GM18511 (cell line): ENCODE measurements around the gene ARMCX4.
"Not testable (repeated sequence)": the region's sequence is repeated elsewhere in the genome, so short reads cannot be mapped to it uniquely, and the experiment has no call there.

Experiments
- ATAC-seq: cut with Tn5 transposase; IDR thresholded peaks from one replicate; pipeline ENCODE4 v1.9.1; 2021; ENCODE audit warnings: mild to moderate bottlenecking, moderate library complexity; ENCODE audit not compliant: unreplicated experiment

ARMCX4 gene

DNA sequence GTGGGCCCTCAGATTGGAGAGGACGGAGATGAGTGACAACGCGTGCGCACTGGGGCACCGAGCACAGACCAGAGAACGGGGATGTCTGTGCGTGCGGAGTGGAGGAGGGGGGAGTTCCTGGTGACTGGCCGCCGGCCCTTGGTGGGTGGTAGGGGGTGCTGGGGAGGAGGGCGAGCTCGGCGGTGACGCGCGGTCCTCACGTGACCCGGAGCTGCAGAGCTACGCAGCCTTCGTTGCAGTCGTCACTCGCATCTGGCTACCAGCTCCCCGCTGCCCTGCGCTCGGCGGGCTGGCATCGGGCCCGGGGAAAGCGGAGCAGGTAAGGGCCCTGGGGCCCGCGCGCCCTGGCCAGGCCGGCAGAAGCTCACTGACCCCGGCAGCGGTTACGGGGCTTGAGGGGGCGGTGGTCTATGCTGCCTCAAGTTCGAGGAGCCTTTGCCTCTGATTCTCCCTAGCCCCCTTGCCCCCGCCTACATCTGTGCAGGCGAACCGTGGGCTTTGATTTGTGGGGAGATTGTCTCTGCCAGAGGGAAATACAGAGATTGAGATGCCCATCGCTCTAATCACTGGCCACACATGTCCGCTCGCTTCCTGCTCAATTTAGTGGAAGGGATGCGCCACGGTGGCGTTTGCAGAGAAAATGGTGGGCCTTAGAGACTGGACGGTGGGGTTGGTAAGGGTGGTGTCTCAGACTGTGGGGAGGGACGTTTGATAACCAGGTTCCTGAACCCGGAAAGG is at the start of gene ARMCX4:
TSS of gene ARMCX4 (plus strand) at position 245 of the 738 bp plus-strand sequence. CDS start 3,134 bp downstream, outside the sequence.
- peak; percentile 55 for ATAC-seq

DNA sequence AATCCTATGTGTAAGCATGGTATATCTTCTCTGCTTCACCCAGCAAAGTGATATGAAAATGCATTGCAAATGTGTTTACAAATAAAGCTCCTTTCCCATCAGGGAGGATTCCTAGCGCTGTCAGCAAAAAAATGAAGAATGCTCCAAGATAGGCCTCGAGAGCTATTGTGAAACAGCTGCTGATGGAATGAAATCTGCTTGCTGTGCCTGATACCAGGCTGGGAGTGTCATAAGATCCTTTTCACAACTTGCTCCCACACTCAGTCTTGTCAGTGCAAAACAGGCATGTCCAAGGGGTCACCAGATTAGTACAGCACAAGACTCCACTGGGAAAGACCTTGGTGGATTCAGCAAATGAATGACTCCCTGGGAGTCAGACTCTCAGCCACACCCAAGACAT is 43.2 kb upstream of the ARMCX4 start:
- ATAC-seq = no peak

DNA sequence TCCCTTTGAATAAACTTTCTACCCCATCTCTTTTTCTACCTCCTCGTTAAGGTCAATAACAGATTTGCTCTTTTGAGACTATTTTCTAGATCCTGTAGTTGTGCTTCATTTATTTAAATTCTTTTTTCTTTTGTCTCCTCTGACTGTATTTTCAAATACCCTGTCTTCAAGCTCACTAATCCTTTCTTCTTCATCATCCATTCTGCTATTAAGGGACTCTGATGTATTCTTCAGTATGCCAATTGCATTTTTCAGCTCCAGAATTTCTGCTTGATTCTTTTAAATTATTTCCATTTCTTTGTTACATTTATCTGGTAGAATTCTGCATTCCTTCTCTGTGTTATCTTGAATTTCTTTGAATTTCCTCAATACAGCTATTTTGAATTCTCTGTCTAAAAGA is 36.0 kb upstream of the ARMCX4 start:
- ATAC-seq = no peak

DNA sequence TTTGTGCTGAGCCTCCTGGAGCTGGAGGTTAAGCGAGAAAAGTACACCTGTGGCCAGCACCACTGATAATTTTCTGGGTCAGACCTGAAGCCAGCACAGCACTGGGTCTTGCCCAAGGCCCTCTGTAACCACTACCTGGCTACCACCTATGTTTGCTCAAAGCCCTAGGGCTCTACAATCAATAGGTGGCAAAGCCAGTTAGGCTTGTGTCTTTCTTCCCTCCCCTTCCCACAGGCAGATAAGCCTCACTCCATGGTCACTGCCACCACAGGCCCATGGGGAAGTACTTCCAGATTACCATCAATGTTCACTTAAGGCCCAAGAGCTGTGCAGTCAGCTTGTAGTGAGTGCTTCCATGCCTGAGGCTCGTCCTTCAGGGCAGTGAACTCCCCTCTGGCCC is 35.2 kb upstream of the ARMCX4 start:
- ATAC-seq = no peak

GRCh38 chrX:101450961-101451360 is 34.3 kb upstream of the ARMCX4 start:
- no peak for ATAC-seq

GRCh38 chrX:101452056-101452455 is 33.2 kb upstream of the ARMCX4 start:
- no peak for ATAC-seq

DNA sequence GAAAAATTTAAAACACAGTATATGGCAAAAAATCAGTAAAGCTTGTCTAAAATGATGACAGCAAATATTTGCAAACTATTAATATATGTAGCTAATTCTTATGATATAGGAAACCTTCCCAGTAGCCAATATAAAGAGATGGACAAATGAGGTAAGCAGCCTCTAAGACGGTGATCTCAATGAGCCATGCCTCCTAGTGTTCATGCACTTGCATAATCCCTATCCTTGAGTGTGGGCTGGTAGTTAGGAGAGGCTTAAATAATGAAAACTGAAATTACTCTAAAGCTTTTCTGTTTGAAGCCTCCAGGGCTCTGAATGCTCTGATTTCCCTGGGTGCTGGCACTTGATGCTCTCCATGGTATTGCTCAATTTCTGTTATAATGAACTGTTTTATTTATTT is 24.6 kb upstream of the ARMCX4 start:
- ATAC-seq = no peak

- peak; percentile 69 for ATAC-seq
Measured at GRCh38 chrX:101462892-101463291, 22.4 kb upstream of the ARMCX4 start.

GRCh38 chrX:101478366-101478765 is 6.9 kb upstream of the ARMCX4 start:
- ATAC-seq = no peak

DNA sequence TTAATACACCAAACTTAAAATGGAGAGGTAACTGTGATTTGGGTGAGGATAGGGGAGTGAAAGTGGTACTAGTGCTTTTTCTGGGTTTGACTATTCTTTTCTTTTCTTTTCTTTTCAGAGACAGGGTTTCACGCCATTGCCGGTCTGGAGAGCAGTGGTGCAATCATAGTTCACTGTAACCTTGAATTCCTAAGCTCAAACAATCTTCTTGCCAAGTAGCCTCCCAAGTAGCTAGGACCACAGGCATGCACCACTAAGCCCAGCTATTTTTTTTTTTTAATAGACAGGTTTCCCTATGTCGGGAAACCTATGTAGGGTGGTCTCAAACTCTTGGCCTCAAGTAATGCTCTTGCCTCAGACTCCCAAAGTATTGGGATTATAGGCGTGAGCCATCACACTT is 3.0 kb upstream of the ARMCX4 start:
- ATAC-seq = no peak

DNA sequence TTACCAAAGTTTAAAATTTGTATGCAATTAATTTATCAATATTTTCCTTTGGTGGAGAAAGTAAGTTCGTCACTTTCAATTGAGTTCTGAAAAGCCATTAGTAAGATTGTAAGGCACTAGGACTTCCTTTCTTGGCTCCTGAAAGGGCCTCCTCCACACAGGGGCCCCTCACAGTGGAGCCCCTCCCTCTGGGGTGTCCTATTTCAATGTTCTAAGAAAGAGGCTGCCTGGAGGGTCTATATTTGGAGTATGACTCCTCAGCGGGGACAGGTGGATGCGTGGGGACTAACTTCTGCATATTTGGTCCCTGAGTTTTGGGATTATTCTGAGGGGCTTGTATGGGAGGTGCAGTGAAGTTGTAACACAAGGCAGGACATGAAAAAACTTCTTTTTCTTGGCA is 1.6 kb upstream of the ARMCX4 start:
- ATAC-seq = no peak

DNA sequence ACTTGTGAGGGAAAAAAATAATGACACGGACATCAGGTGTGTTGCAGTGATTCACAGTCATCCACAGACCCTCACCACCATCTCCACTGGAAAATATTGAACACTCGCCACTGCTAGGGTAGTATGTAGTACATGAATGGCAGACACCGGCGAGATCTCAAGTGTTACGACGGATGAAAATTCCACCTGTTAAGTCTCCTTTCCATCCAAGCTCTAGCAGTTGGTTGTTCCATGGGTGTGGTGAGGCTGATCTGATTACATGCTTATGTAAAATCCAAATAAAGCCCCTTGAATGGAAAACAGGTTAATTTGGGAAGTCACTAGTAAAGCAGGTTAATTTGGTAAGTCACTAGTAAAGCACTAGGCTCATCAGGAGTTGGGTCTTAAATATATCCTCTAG is 1.1 kb upstream of the ARMCX4 start:
- ATAC-seq = no peak

- no peak for ATAC-seq
Measured at GRCh38 chrX:101488796-101489195, 3.5 kb downstream of the ARMCX4 start.

DNA sequence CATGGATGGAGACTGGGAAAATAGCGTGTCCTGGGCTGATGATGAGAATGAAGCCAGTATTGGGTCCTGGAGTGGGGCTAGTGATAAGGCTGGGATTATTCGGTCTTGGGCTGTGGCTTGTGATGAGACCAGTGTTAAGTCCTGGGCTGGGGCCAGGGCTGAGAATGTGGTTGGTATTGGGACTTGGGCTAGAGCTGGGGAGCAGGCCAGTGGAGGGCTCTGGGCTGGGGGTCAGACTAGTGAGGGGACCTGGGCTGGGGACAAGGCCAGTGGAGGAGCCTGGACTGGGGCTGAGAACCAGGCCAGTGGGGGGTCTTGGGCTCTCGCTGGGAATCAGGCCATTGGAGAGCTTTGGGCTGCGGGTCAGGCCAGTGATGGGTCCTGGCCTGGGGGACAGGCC is 6.7 kb downstream of the ARMCX4 start:
- no peak for ATAC-seq

DNA sequence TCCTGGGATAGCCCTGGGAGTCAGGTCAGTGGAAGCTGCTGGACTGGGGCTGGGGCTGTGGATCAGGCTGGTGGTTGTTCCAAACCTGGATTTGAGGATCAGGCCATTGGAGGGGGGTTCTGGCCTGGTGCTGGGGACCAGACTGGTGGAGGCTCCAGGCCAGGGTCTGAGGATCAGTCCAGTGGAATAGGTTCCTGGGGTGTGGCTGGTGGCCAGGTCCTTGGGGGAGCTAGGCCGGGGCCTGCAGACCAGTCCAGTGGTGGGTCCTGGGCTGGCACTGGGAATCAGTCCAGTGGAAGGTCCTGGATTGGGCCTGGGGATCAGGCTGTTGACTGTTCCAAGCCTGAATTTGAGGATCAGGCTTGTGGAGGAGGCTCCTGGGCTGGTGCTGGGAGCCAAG is 8.0 kb downstream of the ARMCX4 start:
- ATAC-seq = no peak

GRCh38 chrX:101502929-101503328 is 17.7 kb downstream of the ARMCX4 start:
- not testable (repeated sequence) for ATAC-seq

GRCh38 chrX:101507372-101507771 is 22.1 kb downstream of the ARMCX4 start:
- no peak for ATAC-seq

GRCh38 chrX:101507986-101508385 is 22.7 kb downstream of the ARMCX4 start:
- ATAC-seq = no peak

DNA sequence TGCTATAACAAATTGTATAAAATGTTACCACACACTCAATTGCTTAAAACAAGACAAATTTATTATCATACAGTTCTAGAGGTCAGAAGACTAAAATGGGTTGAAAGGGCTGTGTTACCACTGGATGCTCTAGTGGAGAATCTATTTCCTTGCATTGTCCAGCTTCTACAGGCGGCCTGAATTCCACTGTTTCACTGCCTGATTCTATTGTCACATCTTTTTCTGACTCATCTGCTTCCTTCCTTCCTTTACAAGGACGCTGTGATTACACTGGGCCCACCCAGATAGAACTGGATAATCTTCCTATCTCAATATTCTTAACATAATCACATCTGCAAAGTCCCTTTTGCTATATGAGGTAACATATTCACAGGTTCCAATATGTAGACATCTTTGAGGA is 45.7 kb downstream of the ARMCX4 start:
- ATAC-seq = no peak
